GM18498 (cell line): Measurements from ENCODE around the gene HTRA3.

ENCODE experiments used
- ATAC-seq: cut with Tn5 transposase; IDR thresholded peaks from one replicate; pipeline ENCODE4 v1.9.1; 2021; ENCODE audit warnings: mild to moderate bottlenecking, moderate library complexity; ENCODE audit not compliant: unreplicated experiment

HTRA3 gene

GRCh38 chr4:8265171-8265929 is 4.2 kb upstream of the HTRA3 start:
- no peak for ATAC-seq

- no peak for ATAC-seq
Observed at GRCh38 chr4:8266088-8266487, 3.5 kb upstream of the HTRA3 start.

GRCh38 chr4:8266508-8266907 is 3.0 kb upstream of the HTRA3 start:
- ATAC-seq = no peak

- ATAC-seq = peak; percentile 62
Observed at GRCh38 chr4:8267077-8267476, 2.5 kb upstream of the HTRA3 start.

- ATAC-seq = no peak
Observed at GRCh38 chr4:8268211-8268610, 1.3 kb upstream of the HTRA3 start.

GRCh38 chr4:8268901-8269534 is 536 bp upstream of the HTRA3 start:
- ATAC-seq = no peak

GRCh38 chr4:8270418-8270771 is 841 bp downstream of the HTRA3 start:
- no peak for ATAC-seq

GRCh38 chr4:8270912-8271815 is 1.6 kb downstream of the HTRA3 start:
- ATAC-seq = no peak

GRCh38 chr4:8271821-8272220 is 2.3 kb downstream of the HTRA3 start:
- ATAC-seq = no peak

- ATAC-seq = no peak
Observed at GRCh38 chr4:8272472-8273428, 3.2 kb downstream of the HTRA3 start.

GRCh38 chr4:8273450-8273849 is 3.9 kb downstream of the HTRA3 start:
- no peak for ATAC-seq

- no peak for ATAC-seq
Observed at GRCh38 chr4:8274066-8274652, 4.6 kb downstream of the HTRA3 start.

GRCh38 chr4:8274765-8275547 is 5.4 kb downstream of the HTRA3 start:
- ATAC-seq = no peak

- ATAC-seq = no peak
Observed at GRCh38 chr4:8275548-8275910, 6.0 kb downstream of the HTRA3 start.

GRCh38 chr4:8276358-8277240 is 7.0 kb downstream of the HTRA3 start:
- no peak for ATAC-seq

GRCh38 chr4:8277356-8278008 is 7.9 kb downstream of the HTRA3 start:
- no peak for ATAC-seq

- ATAC-seq = no peak
Observed at GRCh38 chr4:8278009-8278395, 8.4 kb downstream of the HTRA3 start.
